HT-29 (cell line): ENCODE data around the gene VGLL4. TPM values are rescaled to one million over a fixed set of nuclear protein-coding genes. Genes with fewer than 3 reads are reported as not detected.

ENCODE experiments used
- DNase-seq: peaks from one replicate; pipeline ENCODE4 v3.0.0-alpha.2; 2015; ENCODE audit warnings: low spot score
- total RNA-seq: library from RNA; depleted of rRNA; stranded (reverse); fragments of >200 nt; shearing (Covaris generic); gene quantifications from 2 replicates; pipeline ENCODE4 v1.2.3, GENCODE V29; 2014

VGLL4 gene
- total RNA-seq, 1 experiment from 2014 or later: 28.4 TPM

DNA sequence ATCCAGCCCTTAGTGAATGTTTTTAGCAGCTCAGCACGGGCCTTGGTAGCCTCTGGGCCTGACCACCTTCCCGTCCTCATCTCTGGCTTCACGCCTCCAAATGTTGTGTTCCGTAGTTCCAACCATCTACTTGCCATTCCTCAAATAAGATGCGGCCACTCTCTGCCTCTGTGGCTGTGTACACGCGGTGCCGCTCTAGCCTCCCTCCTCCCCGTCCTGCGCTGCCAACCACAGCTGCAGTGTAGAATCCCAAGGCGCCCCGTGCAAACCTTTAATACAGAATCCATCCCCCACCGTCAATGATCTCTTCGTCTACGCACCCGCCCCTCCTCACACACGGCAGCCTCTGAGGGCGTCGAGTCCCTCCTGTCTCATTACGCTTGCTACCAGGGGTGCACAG lies 77.2 kb downstream of the VGLL4 start:
- DNase-seq: no peak

- DNase-seq: no peak
These were observed 77.8 kb downstream of the VGLL4 start for GRCh38 chr3:11565932-11566331.

DNA sequence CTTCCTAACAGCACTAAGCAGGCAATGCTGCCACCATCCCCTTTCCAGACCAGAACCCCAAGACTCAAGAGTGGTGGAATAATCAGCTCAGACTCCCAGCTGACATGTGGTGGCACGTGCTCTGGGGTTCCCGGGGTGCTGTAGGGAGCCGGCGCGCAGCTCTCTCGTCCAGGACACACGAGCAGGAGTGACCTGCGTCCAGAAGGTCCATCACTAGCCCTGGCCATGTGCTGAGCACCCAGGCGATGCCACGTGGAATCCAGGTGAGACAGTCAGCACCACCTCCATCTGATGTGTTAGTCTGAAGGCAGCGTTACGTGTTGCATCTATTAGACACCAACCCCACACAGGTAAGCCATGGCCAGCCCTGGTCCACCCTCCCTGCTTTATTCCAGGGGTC lies 78.2 kb downstream of the VGLL4 start:
- DNase-seq: no peak

DNA sequence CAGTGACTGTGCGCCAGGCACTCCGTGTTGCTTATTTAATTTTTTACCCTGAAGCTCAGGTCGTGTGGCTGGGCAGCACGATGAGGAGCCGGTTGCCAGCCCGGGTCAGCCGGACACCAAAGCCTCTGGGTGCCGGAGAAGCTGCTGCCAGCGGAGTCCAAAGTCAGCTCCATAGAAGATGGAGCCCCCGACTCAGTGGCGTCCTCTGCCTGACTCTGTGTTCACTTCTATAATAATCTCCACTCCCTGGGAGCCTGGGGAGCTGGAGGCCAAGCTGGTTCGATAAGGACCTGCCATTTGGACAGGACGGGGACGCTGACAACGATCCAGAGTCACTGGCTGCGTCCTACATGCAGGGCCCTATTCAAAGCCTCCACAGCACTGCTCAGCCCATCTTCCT lies 78.6 kb downstream of the VGLL4 start:
- DNase-seq: no peak

- no peak for DNase-seq
These were observed 79.1 kb downstream of the VGLL4 start for GRCh38 chr3:11564577-11565001.

- no peak for DNase-seq
These were observed 79.9 kb downstream of the VGLL4 start for GRCh38 chr3:11563865-11564185.

GRCh38 chr3:11563159-11563864 lies 80.4 kb downstream of the VGLL4 start:
- DNase-seq: no peak

GRCh38 chr3:11562277-11562881 lies 81.3 kb downstream of the VGLL4 start:
- DNase-seq: no peak

GRCh38 chr3:11560746-11561145 lies 83.0 kb downstream of the VGLL4 start:
- DNase-seq: no peak

DNA sequence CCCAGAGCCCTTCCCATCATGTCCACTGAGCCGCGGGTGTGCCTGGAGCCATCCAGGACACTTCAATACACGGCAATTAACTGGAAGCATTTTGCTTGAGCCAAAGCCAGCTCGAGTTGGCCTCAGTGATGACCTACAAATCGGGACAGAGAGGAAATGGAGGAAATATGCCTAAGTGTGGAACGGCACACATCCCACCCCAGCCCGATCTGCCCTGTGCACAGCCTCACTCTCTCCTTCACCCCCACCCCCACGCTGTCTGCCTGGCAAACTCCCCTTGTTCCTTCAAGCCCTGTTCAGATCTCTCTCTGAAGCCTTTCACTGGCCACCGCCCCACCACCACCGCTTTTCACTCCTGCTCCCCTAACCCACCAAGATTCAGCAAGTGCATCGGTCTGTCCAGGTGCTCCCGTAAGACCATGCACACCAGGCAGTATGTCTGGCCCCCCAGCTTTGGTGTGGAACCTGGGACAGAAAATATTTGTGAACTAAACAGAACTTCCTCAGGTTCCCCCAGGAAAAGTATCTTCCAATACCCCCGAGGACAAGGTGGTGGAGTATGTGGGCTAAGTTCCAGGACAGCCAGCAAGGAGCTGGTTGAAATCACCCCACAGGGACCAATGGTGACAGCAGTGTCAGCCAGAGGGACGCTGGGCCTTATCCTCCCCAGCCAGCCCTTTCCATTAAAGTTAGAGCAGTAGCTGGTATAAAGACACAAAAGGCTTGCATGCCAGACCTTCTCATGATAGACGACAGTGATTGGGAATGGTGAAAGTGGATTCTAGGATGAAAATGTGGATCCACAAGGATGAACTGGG lies 83.7 kb downstream of the VGLL4 start:
- DNase-seq: no peak

DNA sequence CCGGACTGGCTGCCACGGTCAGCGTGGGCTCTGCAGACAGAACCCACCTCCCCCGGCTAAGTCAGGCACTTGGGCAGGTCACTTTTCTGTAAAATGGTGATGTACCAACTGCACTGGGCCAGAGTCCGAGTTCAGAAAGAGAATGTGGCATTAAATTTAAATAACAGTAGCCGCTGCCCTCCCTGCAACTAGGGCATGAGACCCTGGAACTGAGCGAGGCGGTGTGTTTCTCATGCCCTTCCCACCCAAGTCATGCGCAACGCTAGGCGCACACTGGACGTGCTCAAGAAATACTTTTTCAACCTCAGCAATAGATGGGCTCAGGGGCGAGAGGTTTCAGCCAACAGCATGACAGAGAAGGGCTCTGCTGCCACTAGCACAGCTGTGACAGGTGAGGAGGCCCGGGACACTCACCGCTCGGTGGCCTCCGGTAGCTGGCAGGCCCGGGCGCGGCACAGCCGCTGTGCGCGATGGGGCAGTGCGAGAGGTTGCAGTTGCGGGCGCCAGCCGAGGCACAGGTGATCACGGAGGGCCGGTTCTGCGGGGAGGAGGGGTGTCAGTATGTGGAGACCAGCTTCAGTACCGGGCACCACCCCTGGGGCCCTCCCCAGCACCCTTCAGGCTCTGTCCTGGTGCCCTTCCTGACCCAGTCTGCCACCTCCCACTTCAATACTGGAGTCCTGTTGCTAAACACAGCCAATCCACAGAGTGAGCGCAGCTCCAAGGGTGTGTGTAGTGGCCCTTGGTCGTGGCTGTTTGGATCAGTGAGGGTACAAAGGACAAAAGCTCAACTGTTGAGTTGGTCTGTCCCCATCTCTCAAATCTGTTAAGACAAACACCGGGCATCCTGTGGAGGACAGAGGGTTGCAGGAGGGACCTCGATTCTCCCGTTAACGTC lies 84.5 kb downstream of the VGLL4 start:
- no peak for DNase-seq

DNA sequence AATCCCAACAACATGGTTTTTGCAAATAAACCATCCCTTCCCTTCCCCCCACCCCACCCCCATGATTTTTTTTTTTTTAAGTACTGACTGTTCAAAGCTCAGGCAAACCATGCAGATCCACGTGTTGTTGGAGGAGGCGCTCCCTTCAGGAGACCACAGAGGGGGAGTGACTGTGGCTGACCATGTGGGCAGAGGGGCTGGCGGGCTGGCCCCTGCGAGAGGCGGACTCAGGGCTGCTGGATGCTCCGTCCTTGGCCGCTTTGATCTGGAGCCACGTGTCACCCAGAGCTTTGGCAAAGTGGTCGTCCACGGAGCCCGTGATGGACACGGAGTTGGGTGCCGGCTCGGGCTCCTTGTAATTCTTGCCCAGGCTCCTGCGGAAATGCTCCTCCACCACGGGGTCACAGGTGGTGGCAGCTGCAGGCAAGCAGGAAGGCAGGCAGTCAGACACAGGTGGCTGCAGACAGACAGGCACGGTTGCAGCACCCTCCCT lies 85.3 kb downstream of the VGLL4 start:
- no peak for DNase-seq

- no peak for DNase-seq
These were observed 85.7 kb downstream of the VGLL4 start for GRCh38 chr3:11558002-11558401.

GRCh38 chr3:11556851-11557644 lies 86.7 kb downstream of the VGLL4 start:
- no peak for DNase-seq

DNA sequence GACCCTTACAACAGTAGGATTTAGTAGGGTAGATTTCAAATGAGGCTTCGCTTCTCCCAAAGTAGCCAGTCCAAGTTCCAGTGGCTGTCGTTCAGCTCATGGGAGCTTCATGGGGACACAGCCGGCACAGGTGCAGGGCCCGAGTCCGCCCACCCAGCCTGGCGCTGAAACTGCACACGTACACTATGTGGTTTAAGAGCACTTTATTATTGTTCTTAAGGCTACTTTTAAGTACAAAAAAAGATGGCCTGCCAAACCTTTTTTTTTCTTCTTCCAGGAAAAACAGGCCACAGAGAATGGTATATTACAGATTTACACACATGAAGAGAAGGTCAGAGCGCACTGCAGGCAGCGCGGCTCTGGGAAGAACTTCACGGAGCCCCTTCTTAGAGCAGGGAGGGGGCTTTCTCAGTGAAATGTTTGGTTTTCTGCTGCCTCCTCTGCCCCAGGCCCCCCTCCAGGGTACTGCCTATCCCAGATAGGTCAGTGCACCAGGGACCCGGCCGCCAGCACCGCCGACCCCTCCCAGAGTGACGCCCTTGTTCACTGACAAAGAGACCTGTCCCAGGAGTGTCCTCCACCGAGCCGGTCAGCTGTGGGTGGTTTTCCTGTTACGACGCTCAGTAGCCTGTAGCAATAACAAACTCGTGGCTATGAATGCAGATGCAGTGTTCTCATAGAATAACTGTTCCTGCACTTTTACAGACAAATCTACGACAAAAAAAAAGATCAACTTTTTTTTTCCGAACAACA lies 87.7 kb downstream of the VGLL4 start:
- no peak for DNase-seq

GRCh38 chr3:11555211-11555782 lies 88.4 kb downstream of the VGLL4 start:
- no peak for DNase-seq

GRCh38 chr3:11554666-11555065 lies 89.0 kb downstream of the VGLL4 start:
- no peak for DNase-seq

GRCh38 chr3:11554236-11554610 lies 89.5 kb downstream of the VGLL4 start:
- no peak for DNase-seq

DNA sequence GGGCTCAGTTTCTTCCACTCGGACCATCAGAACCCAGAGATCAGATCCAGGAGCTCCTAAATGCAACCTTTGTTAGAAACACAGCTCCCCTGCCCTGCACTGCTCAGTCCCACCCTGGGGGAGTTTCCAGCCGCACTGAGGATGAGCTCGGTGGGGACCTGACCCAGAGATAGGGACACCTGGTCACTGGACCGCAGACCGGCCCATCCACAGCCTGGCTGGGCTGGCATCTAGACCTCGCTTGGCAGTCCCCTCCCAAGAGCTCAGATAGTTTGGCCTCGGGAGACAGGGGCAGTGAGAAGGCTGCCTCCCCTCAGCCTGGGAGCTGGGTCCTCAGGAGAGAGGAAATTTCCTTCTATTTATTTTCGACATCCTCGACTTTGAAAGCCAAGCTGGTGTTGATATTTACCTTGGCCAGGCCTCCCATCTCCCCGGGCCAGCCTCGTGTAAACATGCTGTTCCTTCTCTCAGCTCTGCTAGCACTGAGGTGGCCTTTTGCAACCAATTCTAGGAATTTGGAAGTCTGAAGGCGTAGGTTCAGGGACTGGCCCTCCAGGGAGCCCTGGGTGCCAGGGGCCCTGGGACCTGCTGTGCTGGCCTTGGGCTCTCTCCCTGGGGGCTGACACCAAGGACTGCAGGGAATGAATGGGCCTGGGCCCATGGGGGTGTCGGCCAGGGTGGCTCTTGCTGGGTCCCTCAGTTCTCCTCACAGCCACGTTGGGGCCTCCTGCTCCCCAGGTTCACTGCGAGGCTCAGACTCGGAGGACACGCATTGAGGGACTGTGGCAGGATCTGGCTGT lies 90.1 kb downstream of the VGLL4 start:
- no peak for DNase-seq
